Activated naive CD4-positive, alpha-beta T cell treated with anti-CD3 and anti-CD28 coated beads, Interleukin-2, amount 50 U/mL, for 72 hours (primary cell): Measurements from ENCODE around the gene ZNF782. TPM values are rescaled to one million over a fixed set of nuclear protein-coding genes. Genes with fewer than 3 reads are reported as not detected.
"Not testable (repeated sequence)": the region's sequence is repeated elsewhere in the genome, so short reads cannot be mapped to it uniquely, and the experiment has no call there.

Experiments used
- ATAC-seq, 2 donors: fragments of 150-1000 bp; cut with Tn5 transposase; 2 replicates each; pipeline ENCODE4 v1.10.0; 2021; ENCODE audit warnings: mild to moderate bottlenecking in 2 of 2, moderate library complexity in 2 of 2
- DNase-seq, 2 donors: peaks; one replicate each; pipeline ENCODE4 v3.0.0; 2021 to 2022; ENCODE audit warnings: low spot score in 2 of 2
- H3K27ac Mint-ChIP-seq, 2 donors: one replicate each; pipeline ENCODE4 v1.8.0; 2022; ENCODE audit warnings: mild to moderate bottlenecking in 2 of 2, mixed read lengths in 2 of 2
- H3K36me3 Mint-ChIP-seq, 2 donors: one replicate each; pipeline ENCODE4 v1.8.0; 2022; ENCODE audit warnings: mixed read lengths in 2 of 2
- H3K9me3 Mint-ChIP-seq, 2 donors: one replicate each; pipeline ENCODE4 v1.8.0; 2022; ENCODE audit warnings: mixed read lengths in 2 of 2
- total RNA-seq, 2 donors: library from RNA; stranded (reverse); gene quantifications; one replicate each; pipeline ENCODE4 v1.2.3, GENCODE V29; 2022

The ZNF782 gene
- total RNA-seq, 2 donors from 2014 or later, result 4.0 to 6.8 TPM

- Mint-ChIP-seq H3K27ac (peak overlapping the region in 1 of 2 donors; percentile 11), H3K9me3 (no peaks in the 10 kb centered on the region), H3K36me3 (no peaks in the 10 kb centered on the region)
- DNase-seq (no peak), ATAC-seq (no peak)
Observed at GRCh38 chr9:96859461-96860198, 5.3 kb upstream of the ZNF782 start.

DNA sequence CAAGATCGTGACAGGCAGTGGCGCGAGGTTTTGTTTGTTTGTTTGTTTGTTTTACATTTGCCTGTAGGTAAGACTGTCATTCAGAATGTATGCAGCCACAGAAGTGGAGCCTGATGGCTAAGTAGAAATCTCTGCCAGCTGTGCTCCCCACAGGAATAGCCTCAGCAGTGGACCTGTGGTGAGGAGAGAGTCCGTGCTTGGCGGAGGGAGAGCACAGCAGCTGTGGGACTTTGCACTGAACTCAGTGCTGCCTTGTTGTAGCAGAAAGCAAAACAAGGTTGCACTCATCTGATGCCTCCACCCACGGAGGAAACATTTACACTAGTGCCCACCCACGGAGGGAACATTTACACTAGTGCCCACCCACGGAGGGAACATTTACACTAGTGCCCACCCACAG, 4.4 kb upstream of the ZNF782 start:
- DNase-seq, result no peak
- no peak for ATAC-seq
- peaks cover 6 to 7% of the 10 kb centered on the region in 2 donors for H3K36me3 Mint-ChIP-seq
- H3K27ac Mint-ChIP-seq, result peak overlapping the region in 1 of 2 donors; percentile 26
- H3K9me3 Mint-ChIP-seq, result no peaks in the 10 kb centered on the region

DNA sequence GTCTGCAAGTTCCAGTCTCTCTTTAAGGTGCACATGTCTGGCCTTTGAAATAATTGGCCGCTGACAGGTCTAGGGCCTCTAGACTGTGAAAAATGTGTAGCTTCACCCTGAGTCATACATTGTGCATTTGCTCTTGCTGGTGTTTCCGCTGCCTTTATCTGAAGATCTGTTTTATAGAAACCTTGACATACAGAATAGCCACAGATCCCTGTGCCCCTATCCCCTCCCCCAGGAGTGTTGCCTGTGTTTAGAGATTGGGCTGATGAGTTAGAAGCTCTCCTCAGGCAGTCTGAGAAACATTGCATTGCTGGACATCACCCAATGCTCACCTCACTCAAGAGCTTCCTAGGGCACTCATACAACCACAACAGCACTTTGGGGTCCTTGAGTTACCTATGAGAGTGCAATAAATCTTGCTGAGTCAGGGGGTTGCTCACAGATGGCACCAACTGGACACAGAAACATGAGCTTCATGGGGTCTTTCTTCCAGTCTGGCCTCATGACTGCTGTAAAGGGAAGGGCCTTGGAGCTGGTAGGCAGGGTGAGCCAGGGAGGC, 3.8 kb upstream of the ZNF782 start:
- Mint-ChIP-seq H3K36me3 (peaks cover 6 to 13% of the 10 kb centered on the region in 2 donors), H3K27ac (peak overlapping the region in 1 of 2 donors; percentile 26), H3K9me3 (no peaks in the 10 kb centered on the region)
- ATAC-seq (no peak), DNase-seq (no peak)

DNA sequence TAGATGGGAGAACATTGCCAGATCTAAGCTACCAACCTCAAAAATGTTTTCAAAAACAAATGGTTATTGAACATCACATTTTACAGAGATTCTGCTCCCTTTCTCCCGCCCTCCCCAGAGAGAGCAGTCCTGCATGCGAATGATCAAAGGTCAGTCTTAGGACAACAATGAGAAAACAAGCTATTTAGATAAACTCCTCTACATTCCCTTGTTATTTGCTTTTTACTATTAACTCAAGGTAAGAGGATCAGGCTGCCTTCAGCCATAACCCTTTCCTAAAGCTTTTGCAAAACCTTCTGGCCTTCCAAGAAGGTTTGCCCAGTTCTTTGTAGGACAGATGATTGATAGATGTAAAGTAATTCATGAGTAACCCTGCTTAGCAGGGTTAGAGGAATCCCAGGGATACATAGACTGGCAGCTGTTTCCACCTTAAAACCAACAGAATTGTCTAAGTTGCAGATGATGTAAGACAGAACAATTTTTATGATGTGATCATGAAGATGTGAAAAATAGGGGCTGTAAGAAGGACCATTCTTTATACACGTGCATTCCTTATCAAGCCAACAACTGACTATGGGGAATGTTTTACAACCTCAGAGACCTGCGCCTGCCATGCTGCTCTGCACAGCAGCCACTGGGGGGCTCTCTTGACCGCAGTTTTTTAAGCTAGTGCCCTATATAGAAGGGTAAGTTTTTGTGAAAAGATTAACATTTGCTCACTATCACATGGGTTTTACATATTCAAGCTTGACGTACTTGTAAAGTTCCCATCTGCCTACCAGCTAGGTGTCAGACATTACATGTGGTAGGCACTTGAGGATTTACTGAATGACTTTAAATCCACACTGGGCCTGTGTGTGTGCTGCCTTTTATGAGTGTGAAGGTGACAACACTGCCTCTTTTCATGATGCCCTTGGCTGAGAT, 2.3 kb upstream of the ZNF782 start:
- Mint-ChIP-seq H3K9me3 (no peaks in the 10 kb centered on the region), H3K36me3 (peaks cover 12 to 13% of the 10 kb centered on the region in 2 donors), H3K27ac (no peak overlapping the region)
- peak; percentile 63 to 76 for ATAC-seq
- DNase-seq, result peak in 1 of 2 donors; percentile 63

GRCh38 chr9:96854651-96855273, 448 bp upstream of the ZNF782 start:
- peaks cover 16 to 17% of the 10 kb centered on the region in 2 donors for H3K36me3 Mint-ChIP-seq
- H3K27ac Mint-ChIP-seq, result peak overlapping the region in 1 of 2 donors; percentile 93
- no peaks in the 10 kb centered on the region for H3K9me3 Mint-ChIP-seq
- ATAC-seq (no peak), DNase-seq (no peak)

GRCh38 chr9:96852676-96853075, 1.6 kb downstream of the ZNF782 start:
- DNase-seq (no peak), ATAC-seq (no peak)
- Mint-ChIP-seq H3K36me3 (peaks cover 29 to 38% of the 10 kb centered on the region in 2 donors), H3K27ac (no peak overlapping the region), H3K9me3 (peaks cover 0 to 4% of the 10 kb centered on the region in 2 donors)

DNA sequence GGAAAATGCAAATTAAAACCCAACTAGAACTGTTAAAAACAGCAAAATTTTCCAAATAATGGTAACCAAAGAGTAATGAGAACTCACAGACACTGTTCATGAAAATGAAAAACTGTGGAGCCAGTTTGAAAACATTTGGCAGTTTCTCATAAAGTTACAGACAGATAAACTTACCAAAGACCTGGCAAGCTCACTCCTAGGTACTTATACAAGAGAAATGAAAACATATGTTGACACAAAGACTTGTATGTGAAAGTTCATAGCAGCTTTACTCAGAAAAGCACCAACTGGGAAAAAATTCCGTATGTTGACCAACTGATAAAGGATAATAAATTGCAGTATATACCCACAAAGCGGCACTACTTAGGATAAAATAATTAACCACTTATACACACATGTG, 10.3 kb downstream of the ZNF782 start:
- Mint-ChIP-seq H3K27ac (no peak overlapping the region), H3K9me3 (peaks cover 21 to 37% of the 10 kb centered on the region in 2 donors), H3K36me3 (peaks cover 59 to 89% of the 10 kb centered on the region in 2 donors)
- ATAC-seq, result no peak
- no peak for DNase-seq

DNA sequence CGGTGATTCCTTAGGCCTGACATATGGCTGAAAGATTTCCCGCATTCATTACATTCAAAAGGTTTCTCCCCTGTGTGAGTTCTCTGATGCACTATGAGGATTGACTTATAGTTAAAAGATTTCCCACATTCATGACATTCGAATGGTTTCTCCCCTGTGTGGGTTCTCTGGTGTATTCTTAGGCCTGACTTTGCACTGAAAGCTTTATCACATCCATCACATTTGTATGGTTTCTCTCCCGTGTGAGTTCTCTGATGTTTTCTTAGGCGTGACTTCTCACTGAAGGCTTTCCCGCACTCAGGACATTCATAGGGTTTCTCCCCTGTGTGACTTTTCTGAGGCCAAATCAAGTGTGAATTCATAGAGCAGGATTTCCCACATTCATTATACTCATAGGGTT, 35.8 kb downstream of the ZNF782 start:
- ATAC-seq (no peak), DNase-seq (no peak)
- peaks cover 50 to 62% of the 10 kb centered on the region in 2 donors for H3K9me3 Mint-ChIP-seq
- peak overlapping the region in 1 of 2 donors; percentile 41 for H3K27ac Mint-ChIP-seq
- peaks cover 73 to 82% of the 10 kb centered on the region in 2 donors for H3K36me3 Mint-ChIP-seq

DNA sequence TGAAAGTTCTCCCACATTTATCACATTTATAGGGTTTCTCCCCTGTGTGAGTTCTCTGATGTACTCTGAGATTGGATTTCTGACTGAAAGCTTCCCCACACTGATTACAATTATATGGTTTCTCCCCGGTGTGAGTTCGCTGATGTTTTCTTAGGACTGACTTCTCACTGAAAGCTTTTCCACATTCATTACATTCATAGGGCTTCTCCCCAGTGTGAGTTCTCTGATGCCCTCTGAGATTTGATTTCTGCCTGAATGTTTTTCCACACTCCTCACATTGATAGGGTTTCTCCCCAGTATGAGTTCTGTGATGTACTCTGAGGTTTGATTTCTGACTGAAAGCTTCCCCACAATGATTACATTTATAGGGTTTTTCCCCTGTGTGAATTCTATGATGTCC, 36.3 kb downstream of the ZNF782 start:
- DNase-seq, result no peak
- H3K27ac Mint-ChIP-seq, result peak overlapping the region in 1 of 2 donors; percentile 41
- H3K36me3 Mint-ChIP-seq, result peaks cover 73 to 81% of the 10 kb centered on the region in 2 donors
- peaks cover 50 to 64% of the 10 kb centered on the region in 2 donors for H3K9me3 Mint-ChIP-seq
- ATAC-seq, result peak in 1 of 2 donors; percentile 37

DNA sequence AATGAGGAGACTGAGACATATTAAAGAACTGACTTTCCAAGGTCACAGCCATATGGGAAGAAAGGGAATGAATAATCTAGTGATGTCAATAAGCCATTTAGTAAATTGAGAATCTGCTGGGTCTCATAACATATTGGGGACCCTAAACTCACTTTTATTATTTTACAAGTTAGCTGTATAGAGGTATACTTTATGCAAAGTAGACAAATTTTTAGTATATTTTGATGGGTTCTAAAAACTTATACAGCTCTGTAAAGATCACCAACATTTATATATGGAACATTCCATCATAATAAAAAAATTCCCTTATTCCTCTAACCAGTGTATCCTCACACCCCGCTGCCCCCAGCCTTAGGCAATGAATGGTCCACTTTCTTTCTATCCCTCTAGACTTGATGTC, 40.7 kb downstream of the ZNF782 start:
- ATAC-seq (no peak), DNase-seq (no peak)
- H3K9me3 Mint-ChIP-seq, result peaks cover 31 to 65% of the 10 kb centered on the region in 2 donors
- H3K36me3 Mint-ChIP-seq, result peaks cover 59 to 64% of the 10 kb centered on the region in 2 donors
- no peak overlapping the region for H3K27ac Mint-ChIP-seq

DNA sequence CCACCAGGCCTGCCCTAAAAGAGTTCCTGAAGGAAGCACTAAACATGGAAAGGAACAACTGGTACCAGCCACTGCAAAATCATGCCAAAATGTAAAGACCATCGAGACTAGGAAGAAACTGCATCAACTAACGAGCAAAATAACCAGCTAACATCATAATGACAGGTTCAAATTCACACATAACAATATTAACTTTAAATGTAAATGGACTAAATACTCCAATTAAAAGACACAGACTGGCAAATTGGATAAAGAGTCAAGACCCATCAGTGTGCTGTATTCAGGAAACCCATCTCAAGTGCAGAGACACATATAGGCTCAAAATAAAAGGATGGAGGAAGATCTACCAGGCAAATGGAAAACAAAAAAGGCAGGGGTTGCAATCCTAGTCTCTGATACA, 55.4 kb downstream of the ZNF782 start:
- DNase-seq, H3K27ac Mint-ChIP-seq, ATAC-seq: not testable (repeated sequence)
- peaks cover 68 to 72% of the 10 kb centered on the region in 2 donors for H3K36me3 Mint-ChIP-seq
- peaks cover 41 to 46% of the 10 kb centered on the region in 2 donors for H3K9me3 Mint-ChIP-seq

DNA sequence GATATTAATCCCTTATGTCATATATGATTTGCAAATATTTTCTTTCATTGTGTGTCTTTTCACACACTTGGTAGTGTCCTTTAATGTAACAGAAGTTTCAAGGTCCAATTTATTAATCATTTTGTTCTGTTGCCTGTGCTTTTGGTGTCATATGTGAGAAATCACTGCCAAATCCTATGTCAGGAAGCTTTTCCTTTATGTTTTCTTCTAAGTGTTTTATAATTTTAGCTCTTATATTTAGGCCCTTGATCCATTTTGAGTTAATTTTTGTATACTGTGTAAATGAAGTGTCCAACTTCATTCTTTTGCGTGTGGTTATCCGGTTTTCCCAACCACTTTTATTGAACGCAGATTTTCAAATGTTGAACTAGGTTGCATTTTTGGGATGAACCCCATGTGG, 70.3 kb downstream of the ZNF782 start:
- H3K36me3 Mint-ChIP-seq, result peaks cover 27 to 54% of the 10 kb centered on the region in 2 donors
- no peak overlapping the region for H3K27ac Mint-ChIP-seq
- ATAC-seq (no peak), DNase-seq (no peak)
- H3K9me3 Mint-ChIP-seq, result peaks cover 18 to 44% of the 10 kb centered on the region in 2 donors

- DNase-seq, result no peak
- H3K36me3 Mint-ChIP-seq, result peaks cover 26 to 46% of the 10 kb centered on the region in 2 donors
- peak; percentile 79 to 86 for ATAC-seq
- H3K27ac Mint-ChIP-seq, result no peak overlapping the region
- peaks cover 12 to 36% of the 10 kb centered on the region in 2 donors for H3K9me3 Mint-ChIP-seq
Observed at GRCh38 chr9:96782235-96782634, 72.1 kb downstream of the ZNF782 start.

DNA sequence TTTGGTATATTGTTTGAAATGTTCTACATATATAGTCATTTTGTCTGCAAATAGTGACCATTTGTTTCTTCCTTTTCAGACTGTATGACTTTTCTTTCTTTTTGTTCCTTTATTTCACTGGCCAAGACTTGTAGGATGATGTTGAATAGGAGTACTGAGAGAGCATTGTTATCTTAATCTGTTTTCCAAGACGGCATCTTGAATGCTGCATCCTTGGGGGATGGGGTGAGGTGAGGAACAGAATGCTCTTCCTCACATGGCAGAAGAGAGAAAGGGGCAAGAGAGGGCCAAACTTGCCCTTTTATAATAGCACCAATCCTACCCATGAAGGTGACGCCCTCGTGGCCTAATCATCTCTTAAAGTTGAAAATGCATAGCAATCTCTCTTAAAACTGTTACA, 72.8 kb downstream of the ZNF782 start:
- ATAC-seq, result no peak
- Mint-ChIP-seq H3K36me3 (peaks cover 28 to 41% of the 10 kb centered on the region in 2 donors), H3K9me3 (peaks cover 12 to 36% of the 10 kb centered on the region in 2 donors), H3K27ac (no peak overlapping the region)
- no peak for DNase-seq

GRCh38 chr9:96779089-96779488, 75.2 kb downstream of the ZNF782 start:
- peaks cover 29 to 48% of the 10 kb centered on the region in 2 donors for H3K36me3 Mint-ChIP-seq
- H3K9me3 Mint-ChIP-seq, result peaks cover 7 to 35% of the 10 kb centered on the region in 2 donors
- ATAC-seq (no peak), DNase-seq (no peak)
- H3K27ac Mint-ChIP-seq, result no peak overlapping the region

DNA sequence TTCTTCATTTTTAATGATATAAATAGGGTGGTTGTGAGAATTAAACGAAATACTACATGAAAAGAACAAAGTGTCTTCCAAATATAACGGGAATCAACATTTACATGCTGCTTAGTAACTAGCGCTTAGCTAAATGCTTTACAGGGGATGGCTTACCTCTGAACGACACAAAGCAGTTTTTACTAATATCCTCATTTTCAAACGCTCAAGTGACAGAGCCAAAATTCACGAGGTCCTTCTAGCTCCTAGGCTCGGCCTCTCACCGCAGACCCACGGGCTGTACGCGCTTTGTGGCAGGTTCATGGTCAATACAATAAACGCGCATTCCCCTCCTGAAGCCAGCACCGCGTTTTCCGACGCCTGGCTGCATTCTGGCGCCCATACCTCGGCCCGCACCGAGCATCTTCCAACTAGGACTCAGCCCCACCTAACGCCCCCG, 76.9 kb downstream of the ZNF782 start:
- H3K36me3 Mint-ChIP-seq, result peaks cover 32 to 47% of the 10 kb centered on the region in 2 donors
- H3K9me3 Mint-ChIP-seq, result peaks cover 4 to 28% of the 10 kb centered on the region in 2 donors
- no peak for ATAC-seq
- H3K27ac Mint-ChIP-seq, result peak overlapping the region; percentile 91 to 97
- DNase-seq, result no peak
